ENCODE results near the gene UCK2. TPM values are rescaled to one million over a fixed set of nuclear protein-coding genes. Genes with fewer than 3 reads are reported as not detected.
A peak's percentile ranks its signal among the peaks of the same experiment; 100 is the strongest.

The UCK2 gene
- total RNA-seq, 1 experiment from 2014 or later = 77.9 TPM

GRCh38 chr1:165844933-165845332, 17.5 kb downstream of the UCK2 start:
- no peak overlapping the region for H3K56ac ChIP-seq (ENCODE audit: insufficient read length, low read depth, low read length)
- TF ChIP-seq CTCF (conservative IDR thresholded peaks at IDR 0.05) = 0 out of 3 replicates have a peak, but pooled peaks have one; percentile 14
- H3K27ac Mint-ChIP-seq = no peak overlapping the region
- no peak overlapping the region for H4K8ac ChIP-seq (replicated peaks; ENCODE audit: insufficient read length, low read depth, low read length)
- H3K23me2 ChIP-seq (ENCODE audit: insufficient read length, low read depth, low read length, poor library complexity, severe bottlenecking) = no peaks in the 10 kb centered on the region
- no peak overlapping the region for H2BK15ac ChIP-seq (ENCODE audit: low read depth, low read length)
- H2BK120ac ChIP-seq (ENCODE audit: low read depth, low read length, poor library complexity, severe bottlenecking) = no peak overlapping the region
- H3K23ac ChIP-seq (ENCODE audit: insufficient read length, low read depth, low read length) = no peak overlapping the region
- H4K5ac ChIP-seq (ENCODE audit: insufficient read length, low read depth, low read length) = no peak overlapping the region
- H3K4ac ChIP-seq (ENCODE audit: low read depth, low read length) = no peak overlapping the region
- no CpG with 5 or more reads among the region's 6 CpGs for WGBS (ENCODE audit: extremely low coverage, insufficient read length, low lambda C conversion rate)
- no peak overlapping the region for H3T11ph ChIP-seq (ENCODE audit: low read length)
- H3K36me3 Mint-ChIP-seq (ENCODE audit: insufficient read depth in 1 of 3, low read depth in 3 of 3) = peaks cover 16 to 21% (median 16%) of the 10 kb centered on the region in 3 experiments
- no peak overlapping the region for H2BK12ac ChIP-seq (ENCODE audit: insufficient read length, low read depth, low read length)
- H3K4me2 ChIP-seq (ENCODE audit: insufficient read depth, insufficient read length, low read length) = no peak overlapping the region
- H3K27me3 Mint-ChIP-seq (ENCODE audit: low read depth) = no peaks in the 10 kb centered on the region
- no peak overlapping the region for H4K91ac ChIP-seq (ENCODE audit: insufficient read length, low read depth, low read length)
- H3K9ac ChIP-seq (ENCODE audit: extremely low read depth, insufficient read length, low read length) = no peak overlapping the region
- no peak for DNase-seq
- no peak overlapping the region for H3K18ac ChIP-seq (ENCODE audit: insufficient read length, low read depth, low read length)
- H3K4me1 ChIP-seq (ENCODE audit: insufficient read depth, low read length) = peaks cover 7% of the 10 kb centered on the region; the same call in 1 of the 2 replicates
- no peaks in the 10 kb centered on the region for H3K27me3 ChIP-seq (ENCODE audit: insufficient read depth, low read length)
- H3K4me3 Mint-ChIP-seq = no peak overlapping the region
- peaks cover 0 to 2% of the 10 kb centered on the region in 2 experiments; a peak in 1 of 5 replicates for H3K9me3 Mint-ChIP-seq
- no peaks in the 10 kb centered on the region for H4K20me1 ChIP-seq (ENCODE audit: control insufficient read depth, insufficient read depth, insufficient read length)
- peaks cover 86% of the 10 kb centered on the region for H3K79me2 ChIP-seq (ENCODE audit: insufficient read depth, low read length)
- H2BK5ac ChIP-seq (ENCODE audit: insufficient read length, low read length) = no peak overlapping the region
- H3K27ac ChIP-seq (ENCODE audit: insufficient read length, low read depth, low read length) = no peak overlapping the region
- H3K4me1 Mint-ChIP-seq = peaks cover 31 to 37% of the 10 kb centered on the region in 2 experiments
- no peak overlapping the region for H2BK20ac ChIP-seq (ENCODE audit: low read depth, low read length, poor library complexity, severe bottlenecking)
- no peak overlapping the region for H2AK5ac ChIP-seq (ENCODE audit: insufficient read length, low read length)
- H2AFZ ChIP-seq (ENCODE audit: low read length) = no peak overlapping the region
- no peak overlapping the region for H3K14ac ChIP-seq (ENCODE audit: insufficient read depth, low read length)
- peaks cover 4% of the 10 kb centered on the region for H3K79me1 ChIP-seq (ENCODE audit: insufficient read depth, low read depth, low read length, poor library complexity, severe bottlenecking)
- no peaks in the 10 kb centered on the region for H3K9me3 ChIP-seq (ENCODE audit: control insufficient read depth, low read depth, low read length)
